Prostate gland (tissue), 2 donors: ENCODE results near the gene SEC24D.
"Not testable (repeated sequence)": the region's sequence is repeated elsewhere in the genome, so short reads cannot be mapped to it uniquely, and the experiment has no call there.

ENCODE experiments used
- POLR2A ChIP-seq: fragments of 450-650 bp; IDR thresholded peaks from one replicate; pipeline ENCODE4 v1.6.1; 2016; ENCODE audit warnings: antibody characterized with exemption, mild to moderate bottlenecking
- POLR2AphosphoS5 ChIP-seq: sonication (generic); formaldehyde crosslinking; IDR thresholded peaks from one replicate; pipeline ENCODE4 v1.6.1; 2017; ENCODE audit warnings: antibody characterized with exemption
- TF ChIP-seq, protein P1 (sequence below), 4 experiments: fragments of 200-600 bp in 2 of 4; fragments of 450-650 bp in 2 of 4; sonication (generic) in 2 of 4; IDR thresholded peaks; 1 replicate in 3 of 4; 2 replicates in 1 of 4; pipeline ENCODE4 v1.5.1; 2016 to 2019; ENCODE audit warnings: antibody characterized with exemption in 4 of 4, mild to moderate bottlenecking in 2 of 4, moderate library complexity in 2 of 4

DNA sequence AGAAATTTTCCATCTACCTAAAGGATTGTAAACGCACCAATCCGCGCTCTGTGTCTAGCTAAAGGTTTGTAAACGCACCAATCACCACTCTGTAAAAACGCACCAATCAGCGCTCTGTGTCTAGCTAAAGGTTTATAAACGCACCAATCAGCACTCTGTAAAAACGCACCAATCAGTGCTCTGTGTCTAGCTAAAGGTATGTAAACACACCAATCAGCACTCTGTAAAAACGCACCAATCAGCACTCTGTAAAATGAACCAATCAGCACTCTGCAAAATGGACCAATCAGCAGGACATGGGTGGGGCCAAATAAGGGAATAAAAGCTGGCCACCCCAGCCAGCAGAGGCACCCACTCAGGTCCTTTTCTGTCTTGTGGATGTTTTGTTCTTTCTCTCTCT is 42.6 kb upstream of the SEC24D start:
- TF ChIP-seq, protein P1, sequence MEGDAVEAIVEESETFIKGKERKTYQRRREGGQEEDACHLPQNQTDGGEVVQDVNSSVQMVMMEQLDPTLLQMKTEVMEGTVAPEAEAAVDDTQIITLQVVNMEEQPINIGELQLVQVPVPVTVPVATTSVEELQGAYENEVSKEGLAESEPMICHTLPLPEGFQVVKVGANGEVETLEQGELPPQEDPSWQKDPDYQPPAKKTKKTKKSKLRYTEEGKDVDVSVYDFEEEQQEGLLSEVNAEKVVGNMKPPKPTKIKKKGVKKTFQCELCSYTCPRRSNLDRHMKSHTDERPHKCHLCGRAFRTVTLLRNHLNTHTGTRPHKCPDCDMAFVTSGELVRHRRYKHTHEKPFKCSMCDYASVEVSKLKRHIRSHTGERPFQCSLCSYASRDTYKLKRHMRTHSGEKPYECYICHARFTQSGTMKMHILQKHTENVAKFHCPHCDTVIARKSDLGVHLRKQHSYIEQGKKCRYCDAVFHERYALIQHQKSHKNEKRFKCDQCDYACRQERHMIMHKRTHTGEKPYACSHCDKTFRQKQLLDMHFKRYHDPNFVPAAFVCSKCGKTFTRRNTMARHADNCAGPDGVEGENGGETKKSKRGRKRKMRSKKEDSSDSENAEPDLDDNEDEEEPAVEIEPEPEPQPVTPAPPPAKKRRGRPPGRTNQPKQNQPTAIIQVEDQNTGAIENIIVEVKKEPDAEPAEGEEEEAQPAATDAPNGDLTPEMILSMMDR (IDR thresholded peaks at IDR 0.05): not testable (repeated sequence)
- not testable (repeated sequence) for TF ChIP-seq POLR2AphosphoS5, POLR2A
